Trophoblast cell (in vitro differentiated cells and primary cell): ENCODE measurements around the gene MRPL47. TPM values are rescaled to one million over a fixed set of nuclear protein-coding genes. Genes with fewer than 3 reads are reported as not detected.

Source experiments
- DNase-seq, 2 donors: peaks; one replicate each; pipeline ENCODE4 v3.0.0-alpha.2; 2016
- H2AFZ ChIP-seq: 2 replicates; pipeline ENCODE4 v1.6.1; 2013; ENCODE audit warnings: low read length, moderate library complexity, mild to moderate bottlenecking; ENCODE audit not compliant: insufficient read depth, poor library complexity
- H2AK5ac ChIP-seq: 2 replicates; pipeline ENCODE4 v1.6.1; 2013; ENCODE audit warnings: mild to moderate bottlenecking, low read length
- H2BK120ac ChIP-seq: 2 replicates; pipeline ENCODE4 v1.6.1; 2013; ENCODE audit warnings: low read length, mild to moderate bottlenecking, moderate library complexity; ENCODE audit not compliant: insufficient read depth, poor library complexity
- H2BK12ac ChIP-seq: 2 replicates; pipeline ENCODE4 v1.6.1; 2013; ENCODE audit warnings: mild to moderate bottlenecking, low read length, moderate library complexity
- H2BK5ac ChIP-seq: 2 replicates; pipeline ENCODE4 v1.6.1; 2013; ENCODE audit warnings: low read length, low read depth, moderate library complexity, mild to moderate bottlenecking; ENCODE audit not compliant: poor library complexity
- H3K14ac ChIP-seq: 2 replicates; pipeline ENCODE4 v1.6.1; 2013; ENCODE audit warnings: mild to moderate bottlenecking, low read length
- H3K18ac ChIP-seq: 2 replicates; pipeline ENCODE4 v1.6.1; 2013; ENCODE audit warnings: mild to moderate bottlenecking, low read length
- H3K23ac ChIP-seq: 2 replicates; pipeline ENCODE4 v1.6.1; 2013; ENCODE audit warnings: low read length
- H3K27ac ChIP-seq: 2 replicates; pipeline ENCODE4 v1.5.1; 2013; ENCODE audit warnings: low read depth, mild to moderate bottlenecking, inconsistent platforms, low read length, moderate library complexity
- H3K27me3 ChIP-seq: 2 replicates; pipeline ENCODE4 v1.6.1; 2013; ENCODE audit warnings: inconsistent platforms, mild to moderate bottlenecking, low read length, moderate library complexity; ENCODE audit not compliant: insufficient read depth
- H3K36me3 ChIP-seq, 2 experiments: 1 replicate in 1 of 2; 2 replicates in 1 of 2; pipeline ENCODE4 v1.6.1; 2013; ENCODE audit warnings: low read length in 2 of 2, mild to moderate bottlenecking in 2 of 2, moderate library complexity in 1 of 2; ENCODE audit not compliant: insufficient read depth in 2 of 2, control insufficient read depth in 1 of 2
- H3K4ac ChIP-seq: 2 replicates; pipeline ENCODE4 v1.6.1; 2013; ENCODE audit warnings: low read depth, mild to moderate bottlenecking, low read length, moderate library complexity
- H3K4me1 ChIP-seq, 2 experiments: 1 replicate in 1 of 2; 2 replicates in 1 of 2; pipeline ENCODE4 v1.6.1; 2013; ENCODE audit warnings: low read length in 2 of 2, mild to moderate bottlenecking in 2 of 2, moderate library complexity in 1 of 2; ENCODE audit not compliant: insufficient read depth in 2 of 2, control insufficient read depth in 1 of 2
- H3K4me2 ChIP-seq: 2 replicates; pipeline ENCODE4 v1.6.1; 2013; ENCODE audit warnings: inconsistent platforms, mild to moderate bottlenecking, low read length, moderate library complexity
- H3K4me3 ChIP-seq: 2 replicates; pipeline ENCODE4 v1.5.1; 2013; ENCODE audit warnings: mild to moderate bottlenecking, low read depth, low read length, inconsistent platforms
- H3K79me1 ChIP-seq: one replicate; pipeline ENCODE4 v1.6.1; 2013; ENCODE audit warnings: low read length
- H3K79me2 ChIP-seq: 2 replicates; pipeline ENCODE4 v1.6.1; 2013; ENCODE audit warnings: low read length, mild to moderate bottlenecking; ENCODE audit not compliant: control insufficient read depth, insufficient read depth, poor library complexity
- H3K9ac ChIP-seq: 2 replicates; pipeline ENCODE4 v1.6.1; 2013; ENCODE audit warnings: mild to moderate bottlenecking, low read length
- H3K9me3 ChIP-seq: 2 replicates; pipeline ENCODE4 v1.6.1; 2013; ENCODE audit warnings: low read depth, mild to moderate bottlenecking, control low read depth, inconsistent platforms, low read length; ENCODE audit not compliant: insufficient read depth
- H4K12ac ChIP-seq: 2 replicates; pipeline ENCODE4 v1.6.1; 2013; ENCODE audit warnings: low read depth, mild to moderate bottlenecking, low read length, moderate library complexity
- H4K8ac ChIP-seq: 2 replicates; pipeline ENCODE4 v1.6.1; 2013; ENCODE audit warnings: low read depth, mild to moderate bottlenecking, low read length, moderate library complexity
- H4K91ac ChIP-seq: one replicate; pipeline ENCODE4 v1.6.1; 2013; ENCODE audit warnings: low read depth, mild to moderate bottlenecking, low read length, moderate library complexity
- WGBS: extraction: QIAGEN DNeasy Blood & Tissue Kit; methylation state at CpG from one replicate; pipeline ENCODE4 v1.1.7; 2013; ENCODE audit warnings: missing lambda C conversion rate; ENCODE audit not compliant: insufficient read length, insufficient coverage; ENCODE audit errors: extremely low coverage; 5-methylcytosine and 5-hydroxymethylcytosine counted together
- polyA plus RNA-seq: library from polyadenylated mRNA; stranded (reverse); fragments of 200-250 nt; gene quantifications from 2 replicates; pipeline ENCODE4 v1.2.3, GENCODE V29; 2013

Gene MRPL47
- polyA plus RNA-seq, result 66.3 and 70.0 TPM in 2 replicates

DNA sequence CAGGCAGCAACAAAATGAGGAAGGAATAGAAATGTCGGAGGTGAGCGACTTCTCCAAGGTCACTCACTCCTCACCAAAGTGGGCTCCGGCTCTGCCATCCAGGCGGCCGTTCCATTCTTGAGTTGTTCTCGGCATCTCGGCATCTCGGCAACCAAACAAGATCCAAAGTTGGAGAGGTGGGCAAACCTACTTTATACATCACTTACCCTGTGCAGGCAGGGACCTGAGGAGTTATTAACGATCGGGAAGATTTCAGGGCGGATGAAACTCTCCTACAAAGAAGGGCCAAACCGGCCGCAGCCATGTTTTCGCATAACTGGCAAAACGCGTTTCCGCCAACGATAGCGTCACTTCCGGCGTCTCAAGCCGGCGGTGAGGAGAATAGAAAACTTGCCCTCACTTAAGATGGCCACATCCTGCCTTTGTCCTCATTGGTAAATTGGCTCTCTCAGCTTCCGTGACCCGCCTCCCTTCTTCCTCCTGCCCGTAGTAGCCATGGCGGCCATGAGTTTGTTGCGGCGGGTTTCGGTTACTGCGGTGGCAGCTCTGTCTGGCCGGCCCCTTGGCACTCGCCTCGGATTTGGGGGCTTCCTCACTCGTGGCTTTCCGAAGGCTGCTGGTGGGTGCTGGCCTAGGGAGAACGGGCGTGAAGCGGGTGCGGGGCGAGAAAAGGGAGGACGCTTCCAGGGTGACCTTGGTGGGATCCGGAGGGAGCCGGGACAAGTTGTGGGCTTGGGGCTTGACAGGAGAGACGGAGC is at the start of gene MRPL47, which contains the start of gene NDUFB5:
MRPL47 (minus strand) TSS at position 318 of the 758 bp plus-strand sequence; CDS start at position 304, 14 bp downstream.
NDUFB5 (plus strand) TSS at position 474 of the 758 bp plus-strand sequence; CDS start at position 496, 22 bp downstream.
- H3K18ac ChIP-seq, result peak within 1 kb of the TSS; percentile 98
- peak within 1 kb of the TSS; percentile 97 for H4K91ac ChIP-seq
- peak within 1 kb of the TSS; percentile 98 for H2AFZ ChIP-seq
- WGBS, result no CpG with 5 or more reads among the region's 45 CpGs
- peaks cover 14 to 18% of the 10 kb centered on the region in 2 experiments for H3K36me3 ChIP-seq
- H2BK12ac ChIP-seq, result no peak within 1 kb of the TSS
- H3K23ac ChIP-seq, result no peak within 1 kb of the TSS
- peak within 1 kb of the TSS; percentile 97 for H3K4ac ChIP-seq
- H4K12ac ChIP-seq, result peak within 1 kb of the TSS; percentile 95
- no peaks in the 10 kb centered on the region for H3K9me3 ChIP-seq
- H4K8ac ChIP-seq, result peak within 1 kb of the TSS; percentile 99
- H3K27ac ChIP-seq, result no peak within 1 kb of the TSS
- H3K9ac ChIP-seq, result peak within 1 kb of the TSS; percentile 98
- peaks cover 7% of the 10 kb centered on the region for H3K79me2 ChIP-seq
- peak within 1 kb of the TSS; percentile 82 for H2BK120ac ChIP-seq
- peaks cover 4% of the 10 kb centered on the region for H3K79me1 ChIP-seq
- peak within 1 kb of the TSS; percentile 94 for H2BK5ac ChIP-seq
- H3K14ac ChIP-seq, result peak within 1 kb of the TSS; percentile 97
- peak within 1 kb of the TSS; percentile 81 for H2AK5ac ChIP-seq
- H3K4me3 ChIP-seq, result peak within 1 kb of the TSS; percentile 97
- DNase-seq, result peak; percentile 97 to 98
- H3K27me3 ChIP-seq, result no peaks in the 10 kb centered on the region
- peaks cover 2 to 6% of the 10 kb centered on the region in 2 experiments for H3K4me1 ChIP-seq
- H3K4me2 ChIP-seq, result peak within 1 kb of the TSS; percentile 96

DNA sequence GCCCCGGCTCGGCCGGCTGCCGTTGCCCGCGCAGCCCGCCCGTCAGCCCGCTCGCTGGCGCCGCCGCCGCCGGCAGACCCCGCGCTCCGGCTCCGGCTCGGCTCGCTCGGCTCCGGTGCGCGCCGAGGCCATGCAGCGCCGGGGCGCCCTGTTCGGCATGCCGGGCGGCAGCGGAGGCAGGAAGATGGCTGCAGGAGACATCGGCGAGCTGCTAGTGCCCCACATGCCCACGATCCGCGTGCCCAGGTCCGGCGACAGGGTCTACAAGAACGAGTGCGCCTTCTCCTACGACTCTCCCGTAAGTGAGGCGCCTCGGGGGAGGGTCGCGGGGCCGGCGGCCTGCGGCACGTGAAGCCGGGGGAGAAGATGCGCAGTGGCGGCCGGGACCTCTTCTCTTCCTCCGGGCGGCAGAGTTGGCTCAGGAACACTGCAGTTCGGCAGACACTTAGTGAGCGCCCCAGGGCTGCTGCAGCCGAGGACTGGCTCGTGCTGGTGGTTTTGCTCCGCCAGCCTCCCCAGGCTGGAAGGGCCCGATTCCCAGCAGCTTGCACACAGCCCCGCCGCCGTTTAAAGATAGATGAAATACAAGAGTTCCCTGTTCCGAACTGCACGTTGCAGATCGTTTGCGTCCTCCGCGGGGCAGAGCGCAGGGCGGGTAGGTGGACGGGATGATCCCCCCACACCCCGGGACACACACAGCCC is 48.8 kb upstream of the MRPL47 start:
- Histone ChIP-seq H3K9me3 (no peaks in the 10 kb centered on the region), H2BK120ac (peak overlapping the region; percentile 81), H2AFZ (peak overlapping the region; percentile 61), H3K79me1 (peaks cover 2% of the 10 kb centered on the region), H3K9ac (peak overlapping the region; percentile 63), H2BK5ac (peak overlapping the region; percentile 62), H4K12ac (peak overlapping the region; percentile 34), H3K14ac (peak overlapping the region; percentile 81), H2BK12ac (peak overlapping the region; percentile 59), H4K91ac (peak overlapping the region; percentile 65), H3K27me3 (no peaks in the 10 kb centered on the region), H2AK5ac (no peak overlapping the region), H3K4me1 (peaks cover 3 to 6% of the 10 kb centered on the region in 2 experiments), H3K36me3 (no peaks in the 10 kb centered on the region), H3K79me2 (no peaks in the 10 kb centered on the region), H3K4me2 (peak overlapping the region; percentile 58), H3K18ac (no peak overlapping the region), H3K27ac (peak overlapping the region; percentile 60), H3K4me3 (peak overlapping the region; percentile 83), H3K23ac (no peak overlapping the region), H3K4ac (no peak overlapping the region), H4K8ac (peak overlapping the region; percentile 81)
- no CpG with 5 or more reads among the region's 77 CpGs for WGBS
- DNase-seq, result peak; percentile 93 to 94

DNA sequence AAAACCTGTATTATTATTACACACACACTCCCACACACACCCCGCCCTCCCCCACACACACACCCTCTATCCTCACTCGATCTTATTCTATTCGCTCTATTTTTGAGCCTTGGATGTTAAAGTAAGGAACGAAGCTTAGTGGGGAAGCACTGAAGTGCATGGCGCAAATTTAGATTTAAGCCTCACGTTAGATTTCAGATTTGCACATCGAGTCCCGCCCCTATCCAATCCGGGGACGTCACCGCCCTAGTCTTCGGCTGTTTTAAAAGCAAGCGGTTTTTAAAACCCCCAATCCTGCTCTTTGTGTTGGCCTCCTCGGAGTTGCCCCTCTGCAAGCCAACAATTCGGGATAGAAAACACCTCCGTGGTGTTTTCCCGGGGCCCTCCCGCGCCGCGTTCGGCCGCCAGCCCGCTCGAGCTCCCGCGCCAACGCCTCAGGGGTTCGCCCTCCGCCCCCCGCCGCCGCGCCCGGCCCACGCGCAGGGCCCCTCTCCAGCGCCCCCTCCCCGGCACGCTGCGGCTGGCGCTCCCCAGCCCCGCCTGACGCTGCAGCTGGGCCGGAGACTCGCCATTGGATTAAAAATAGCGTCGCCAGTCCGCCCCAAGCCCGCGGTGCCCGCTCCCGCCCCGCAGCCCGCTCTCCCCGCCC is 48.1 kb upstream of the MRPL47 start, which contains the start of gene USP13:
USP13 (plus strand) TSS at position 594 of the 649 bp plus-strand sequence. CDS start 186 bp downstream, outside the sequence.
- H2AFZ ChIP-seq, result peak within 1 kb of the TSS; percentile 67
- no peak within 1 kb of the TSS for H2AK5ac ChIP-seq
- peak within 1 kb of the TSS; percentile 65 for H4K91ac ChIP-seq
- no peaks in the 10 kb centered on the region for H3K27me3 ChIP-seq
- peak within 1 kb of the TSS; percentile 12 for H3K18ac ChIP-seq
- peak within 1 kb of the TSS; percentile 59 for H2BK12ac ChIP-seq
- H3K4ac ChIP-seq, result no peak within 1 kb of the TSS
- 90% methylated on average over 2 of the region's 56 CpGs for WGBS
- no peaks in the 10 kb centered on the region for H3K79me2 ChIP-seq
- peak within 1 kb of the TSS; percentile 34 for H4K12ac ChIP-seq
- H3K9me3 ChIP-seq, result no peaks in the 10 kb centered on the region
- peaks cover 2% of the 10 kb centered on the region for H3K79me1 ChIP-seq
- H3K36me3 ChIP-seq, result no peaks in the 10 kb centered on the region
- H3K9ac ChIP-seq, result peak within 1 kb of the TSS; percentile 63
- H2BK5ac ChIP-seq, result peak within 1 kb of the TSS; percentile 62
- peak; percentile 33 to 56 for DNase-seq
- H3K4me2 ChIP-seq, result peak within 1 kb of the TSS; percentile 58
- peak within 1 kb of the TSS; percentile 83 for H3K4me3 ChIP-seq
- H4K8ac ChIP-seq, result peak within 1 kb of the TSS; percentile 81
- peak within 1 kb of the TSS; percentile 81 for H3K14ac ChIP-seq
- no peak within 1 kb of the TSS for H3K23ac ChIP-seq
- peaks cover 3 to 6% of the 10 kb centered on the region in 2 experiments for H3K4me1 ChIP-seq
- H3K27ac ChIP-seq, result peak within 1 kb of the TSS; percentile 60
- peak within 1 kb of the TSS; percentile 81 for H2BK120ac ChIP-seq
